Gastroesophageal sphincter (tissue), 4 donors: Measurements from ENCODE around the gene KCNH2. TPM values are rescaled to one million over a fixed set of nuclear protein-coding genes. Genes with fewer than 3 reads are reported as not detected.

Experiments
- ATAC-seq: fragments of 150-250 bp; one replicate; pipeline ENCODE4 v1.9.1; 2016; ENCODE audit warnings: mild to moderate bottlenecking, moderate library complexity
- H3K27ac ChIP-seq, 4 donors: fragments of 200-600 bp; sonication (generic) in 3 of 4; 1 replicate in 3 of 4; 2 replicates in 1 of 4; pipeline ENCODE4 v1.5.1; 2016 to 2019
- H3K27me3 ChIP-seq: fragments of 200-600 bp; sonication (generic); one replicate; pipeline ENCODE4 v1.5.1; 2019
- H3K36me3 ChIP-seq, 2 donors: fragments of 200-600 bp; sonication (generic); one replicate each; pipeline ENCODE4 v1.5.1; 2019; ENCODE audit warnings: control low read depth in 1 of 2
- H3K4me1 ChIP-seq, 3 donors: fragments of 200-600 bp; sonication (generic); 1 replicate in 2 of 3; 2 replicates in 1 of 3; pipeline ENCODE4 v1.5.1; 2016 to 2019; ENCODE audit warnings: control low read depth in 2 of 3
- H3K4me3 ChIP-seq, 2 donors: fragments of 200-600 bp; sonication (generic); one replicate each; pipeline ENCODE4 v1.5.1; 2019; ENCODE audit warnings: mild to moderate bottlenecking in 1 of 2, moderate library complexity in 1 of 2
- H3K9me3 ChIP-seq, 3 donors: fragments of 200-600 bp; sonication (generic); one replicate each; pipeline ENCODE4 v1.5.1; 2017 to 2019; ENCODE audit warnings: control low read depth in 2 of 3
- CTCF ChIP-seq, 4 experiments: fragments of 200-600 bp in 2 of 4; fragments of 450-650 bp in 2 of 4; sonication (generic) in 1 of 4; IDR thresholded peaks; one replicate each; pipeline ENCODE4 v1.5.1; 2017 to 2019; ENCODE audit warnings: antibody characterized with exemption in 4 of 4, mild to moderate bottlenecking in 2 of 4, moderate library complexity in 2 of 4
- EP300 ChIP-seq: sonication (generic); formaldehyde crosslinking; IDR thresholded peaks from one replicate; pipeline ENCODE4 v1.6.1; 2017; ENCODE audit warnings: antibody characterized with exemption, mild to moderate bottlenecking
- POLR2A ChIP-seq, 2 donors: fragments of 450-650 bp; IDR thresholded peaks; one replicate each; pipeline ENCODE4 v1.6.1; 2017; ENCODE audit warnings: antibody characterized with exemption in 2 of 2, mild to moderate bottlenecking in 2 of 2, moderate library complexity in 1 of 2
- POLR2AphosphoS5 ChIP-seq: sonication (generic); formaldehyde crosslinking; IDR thresholded peaks from one replicate; pipeline ENCODE4 v1.6.1; 2017; ENCODE audit warnings: antibody characterized with exemption
- WGBS, 2 donors: methylation state at CpG; one replicate each; pipeline ENCODE4 v1.1.5; 2018; ENCODE audit warnings: low coverage in 1 of 2; 5-methylcytosine and 5-hydroxymethylcytosine counted together
- total RNA-seq, 4 donors: library from RNA; depleted of rRNA; stranded (reverse); fragments of >200 nt; gene quantifications; one replicate each; pipeline ENCODE4 v1.1.0, GENCODE V29; 2016

The KCNH2 gene
- total RNA-seq, 4 donors from 2014 or later = 26.6 to 63.8 (median 36.3) TPM

GRCh38 chr7:150949971-150950491 is 28.1 kb downstream of the KCNH2 start:
- WGBS, 2 donors = 50% methylated on average over 1 of the region's 16 CpGs; no CpG with 5 or more reads in 1 of the 2 donors

GRCh38 chr7:150949564-150949963 is 28.6 kb downstream of the KCNH2 start:
- TF ChIP-seq EP300 (no peak), CTCF (IDR thresholded peaks at IDR 0.05) (no peak)
- Histone ChIP-seq H3K9me3 (no peaks in the 10 kb centered on the region), H3K27ac (no peak overlapping the region), H3K36me3 (peaks cover 0 to 62% of the 10 kb centered on the region in 2 donors), H3K27me3 (peaks cover 6% of the 10 kb centered on the region), H3K4me3 (no peak overlapping the region), H3K4me1 (peaks cover 0 to 42% (median 26%) of the 10 kb centered on the region in 3 donors)
- WGBS, 2 donors = 74 to 86% methylated on average over 1 to 3 of the region's 4 CpGs
- no peak for ATAC-seq

More at GRCh38 chr7:150949971-150950491, 28.1 kb downstream of the KCNH2 start:
- ATAC-seq = no peak
- no peaks in the 10 kb centered on the region for H3K9me3 ChIP-seq
- peaks cover 0 to 58% of the 10 kb centered on the region in 2 donors for H3K36me3 ChIP-seq
- TF ChIP-seq POLR2AphosphoS5 = no peak
- H3K4me1 ChIP-seq = peaks cover 0 to 42% (median 31%) of the 10 kb centered on the region in 3 donors
- H3K27ac ChIP-seq = no peak overlapping the region
- H3K27me3 ChIP-seq = peaks cover 6% of the 10 kb centered on the region
- H3K4me3 ChIP-seq = no peak overlapping the region

- H3K4me3 ChIP-seq = no peak overlapping the region
- ATAC-seq = no peak
- no peaks in the 10 kb centered on the region for H3K9me3 ChIP-seq
- WGBS, 2 donors = 75 to 100% methylated on average over 1 of the region's 15 CpGs
- TF ChIP-seq CTCF (IDR thresholded peaks at IDR 0.05) (no peak), POLR2AphosphoS5 (no peak), EP300 (no peak), POLR2A (IDR thresholded peaks at IDR 0.05) (no peak)
- H3K36me3 ChIP-seq = peaks cover 0 to 68% of the 10 kb centered on the region in 2 donors
- no peak overlapping the region for H3K27ac ChIP-seq
- peaks cover 6% of the 10 kb centered on the region for H3K27me3 ChIP-seq
- H3K4me1 ChIP-seq = peaks cover 0 to 34% (median 19%) of the 10 kb centered on the region in 3 donors
Observed at GRCh38 chr7:150948791-150949251, 29.3 kb downstream of the KCNH2 start.

- peaks cover 0 to 68% of the 10 kb centered on the region in 2 donors for H3K36me3 ChIP-seq
- TF ChIP-seq CTCF (IDR thresholded peaks at IDR 0.05) (no peak), EP300 (no peak), POLR2AphosphoS5 (no peak), POLR2A (IDR thresholded peaks at IDR 0.05) (no peak)
- WGBS, 2 donors = 33% methylated on average over 1 of the region's 34 CpGs; no CpG with 5 or more reads in 1 of the 2 donors
- H3K9me3 ChIP-seq = no peaks in the 10 kb centered on the region
- no peak overlapping the region for H3K4me3 ChIP-seq
- peaks cover 0 to 26% (median 13%) of the 10 kb centered on the region in 3 donors for H3K4me1 ChIP-seq
- ATAC-seq = no peak
- H3K27ac ChIP-seq = no peak overlapping the region
- peaks cover 6% of the 10 kb centered on the region for H3K27me3 ChIP-seq
Observed at GRCh38 chr7:150947761-150948651, 30.1 kb downstream of the KCNH2 start.

- Histone ChIP-seq H3K27me3 (peaks cover 6% of the 10 kb centered on the region), H3K27ac (no peak overlapping the region), H3K4me3 (no peak overlapping the region), H3K4me1 (peaks cover 0 to 27% (median 14%) of the 10 kb centered on the region in 3 donors), H3K36me3 (peaks cover 0 to 62% of the 10 kb centered on the region in 2 donors), H3K9me3 (no peaks in the 10 kb centered on the region)
- 80% methylated on average over 1 of the region's 31 CpGs; no CpG with 5 or more reads in 1 of the 2 donors for WGBS, 2 donors
- no peak for ATAC-seq
- no peak for TF ChIP-seq POLR2AphosphoS5
- no peak for TF ChIP-seq EP300
- TF ChIP-seq CTCF (IDR thresholded peaks at IDR 0.05) = no peak
- TF ChIP-seq POLR2A (IDR thresholded peaks at IDR 0.05) = no peak
Observed at GRCh38 chr7:150947241-150947745, 30.8 kb downstream of the KCNH2 start.
